Suppressor macrophage treated with lipopolysaccharide for 1 hour (primary cell): ENCODE measurements around the gene OR9A4.
"Not testable (repeated sequence)": the region's sequence is repeated elsewhere in the genome, so short reads cannot be mapped to it uniquely, and the experiment has no call there.

ENCODE experiments used
- DNase-seq, 3 donors: peaks; one replicate each; pipeline ENCODE4 v3.0.0-alpha.2; 2020 to 2022

The OR9A4 gene, protein sequence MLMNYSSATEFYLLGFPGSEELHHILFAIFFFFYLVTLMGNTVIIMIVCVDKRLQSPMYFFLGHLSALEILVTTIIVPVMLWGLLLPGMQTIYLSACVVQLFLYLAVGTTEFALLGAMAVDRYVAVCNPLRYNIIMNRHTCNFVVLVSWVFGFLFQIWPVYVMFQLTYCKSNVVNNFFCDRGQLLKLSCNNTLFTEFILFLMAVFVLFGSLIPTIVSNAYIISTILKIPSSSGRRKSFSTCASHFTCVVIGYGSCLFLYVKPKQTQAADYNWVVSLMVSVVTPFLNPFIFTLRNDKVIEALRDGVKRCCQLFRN

DNA sequence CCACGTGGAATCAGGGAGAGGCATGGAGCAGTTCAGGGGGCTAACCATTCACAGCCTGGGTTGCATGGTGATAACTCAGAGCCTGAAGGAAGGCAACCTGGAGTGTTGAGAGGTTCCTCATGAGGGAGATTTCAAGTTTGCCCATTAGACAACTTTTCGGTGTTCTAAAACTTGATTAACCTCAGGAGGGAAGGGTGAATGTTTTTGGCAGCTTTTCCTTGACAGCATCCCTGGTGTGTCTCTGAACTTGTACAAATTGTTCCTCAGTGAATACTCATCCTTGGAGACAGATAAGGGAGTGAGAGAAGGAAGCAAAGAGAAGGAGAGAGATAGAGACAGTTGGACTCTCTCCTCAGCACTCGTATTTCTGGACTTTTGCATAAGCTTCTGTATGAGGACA, at the start of gene OR9A4:
OR9A4 (plus strand) TSS at position 301 of the 400 bp plus-strand sequence. CDS start 2,477 bp downstream, outside the sequence.
- DNase-seq: no peak

DNA sequence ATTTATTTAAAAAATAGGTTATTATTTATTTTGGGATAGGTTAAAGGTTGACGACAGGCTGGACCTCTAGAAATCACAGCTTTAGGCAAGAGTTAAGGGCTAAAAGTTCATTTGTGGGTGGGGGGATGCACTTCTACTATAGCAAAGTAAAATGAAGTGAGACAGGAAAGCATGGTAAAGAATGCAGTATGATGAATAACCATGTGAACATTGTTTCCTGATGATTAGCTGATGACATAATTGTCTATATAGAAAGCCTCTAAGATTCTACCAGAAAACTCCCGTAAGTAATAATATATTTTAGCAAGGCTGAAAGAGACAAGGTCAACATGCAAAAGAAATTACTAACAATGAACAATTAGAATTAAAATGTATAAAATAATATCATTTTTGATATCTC, 49.2 kb upstream of the OR9A4 start:
- peak in 2 of 3 donors; percentile 26 to 43 for DNase-seq

DNA sequence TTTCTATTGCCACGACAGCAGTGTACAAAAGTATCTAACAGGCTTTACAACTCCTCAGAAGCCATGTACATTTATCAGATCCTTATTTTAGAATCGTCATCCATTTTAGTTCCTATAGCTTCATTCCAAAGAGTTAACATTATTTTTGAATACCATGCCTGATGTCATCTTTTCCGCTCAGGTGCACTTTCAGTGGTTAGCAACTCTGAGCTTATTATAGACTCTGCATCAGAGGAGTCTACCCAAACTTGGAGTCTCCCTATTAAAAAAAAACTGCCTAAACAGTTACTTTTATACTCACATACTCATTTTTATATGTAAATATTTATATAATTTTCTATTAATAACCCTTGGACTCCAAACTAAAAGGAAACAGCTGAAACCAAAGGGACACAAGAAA, 43.3 kb upstream of the OR9A4 start:
- DNase-seq: no peak

DNA sequence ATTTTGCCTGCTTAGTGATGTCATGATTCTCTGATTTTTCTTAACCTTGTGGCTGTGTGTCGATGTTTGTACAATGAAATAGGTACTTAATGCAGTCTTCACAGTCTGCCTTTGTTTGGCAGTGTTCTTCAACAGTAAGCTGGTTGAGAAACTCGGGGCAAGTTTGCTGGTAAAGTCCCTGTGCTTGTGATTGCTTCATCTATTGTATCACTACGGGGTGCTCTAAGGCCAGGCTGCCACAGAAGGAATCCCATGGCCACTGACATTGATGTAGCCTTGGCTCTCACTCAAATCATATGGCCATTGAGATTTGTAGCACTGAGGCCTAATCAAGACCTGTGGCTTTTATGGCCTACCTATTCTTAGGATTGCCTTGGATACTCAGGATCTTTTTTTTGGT, 41.4 kb upstream of the OR9A4 start:
- DNase-seq: peak; percentile 75 to 81 (median 76)

DNA sequence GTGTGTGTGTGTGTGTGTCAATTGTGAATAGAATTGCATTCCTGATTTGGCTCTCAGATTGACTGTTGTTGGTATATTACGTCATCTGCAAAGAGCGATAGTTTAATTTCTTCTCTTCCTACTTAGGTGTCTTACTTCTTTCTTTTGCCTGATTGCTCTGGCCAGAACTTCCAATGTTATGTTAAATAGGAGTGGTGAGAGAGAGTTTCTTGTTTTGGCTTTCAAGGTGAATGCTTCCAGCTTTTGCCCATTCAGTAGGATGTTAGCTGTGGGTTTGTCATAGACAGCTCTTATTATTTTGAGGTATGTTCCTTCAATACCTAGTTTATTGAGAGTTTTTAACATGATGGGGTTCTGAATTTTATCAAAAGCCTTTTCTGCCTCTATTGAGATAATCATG, 40.7 kb upstream of the OR9A4 start:
- DNase-seq: no peak

DNA sequence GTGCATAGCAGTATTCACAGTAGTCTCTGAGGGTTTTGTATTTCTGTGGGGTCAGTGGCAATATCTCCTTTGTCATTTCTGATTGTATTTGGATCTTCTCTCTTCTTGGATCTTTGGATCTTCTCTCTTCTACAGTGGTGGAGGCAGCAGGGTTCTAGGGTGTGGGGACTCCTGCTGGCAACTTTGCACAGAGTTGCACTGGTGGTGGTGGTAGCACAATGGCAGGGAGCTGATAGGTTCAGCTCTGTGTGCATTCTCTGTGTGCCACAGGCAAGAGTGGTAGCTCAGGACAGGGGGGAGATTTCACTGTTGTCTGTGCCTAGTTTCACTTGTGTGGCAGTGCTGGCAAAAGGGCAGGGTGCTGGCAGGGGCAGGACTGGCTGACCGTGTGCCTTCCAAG, 39.8 kb upstream of the OR9A4 start:
- no peak for DNase-seq

DNA sequence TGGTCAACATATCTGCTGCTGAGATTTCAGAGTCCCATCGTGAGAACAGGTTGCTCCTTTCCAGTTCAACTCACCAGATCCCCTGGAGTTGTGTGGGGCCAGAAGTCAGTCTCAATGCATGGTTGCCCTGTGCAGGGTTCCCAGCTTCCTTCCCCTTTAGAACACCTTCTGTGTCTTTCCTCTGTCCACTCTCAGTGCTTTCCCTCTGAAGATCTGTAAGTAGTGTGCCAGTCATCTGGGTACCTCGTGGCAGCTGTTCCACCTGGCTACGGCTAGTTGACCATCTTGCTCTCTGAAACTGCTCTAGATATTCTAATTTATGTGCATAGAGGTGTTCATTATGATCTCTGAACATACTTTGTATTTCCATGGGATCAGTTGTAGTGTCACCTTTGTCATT, 38.8 kb upstream of the OR9A4 start:
- DNase-seq: no peak

DNA sequence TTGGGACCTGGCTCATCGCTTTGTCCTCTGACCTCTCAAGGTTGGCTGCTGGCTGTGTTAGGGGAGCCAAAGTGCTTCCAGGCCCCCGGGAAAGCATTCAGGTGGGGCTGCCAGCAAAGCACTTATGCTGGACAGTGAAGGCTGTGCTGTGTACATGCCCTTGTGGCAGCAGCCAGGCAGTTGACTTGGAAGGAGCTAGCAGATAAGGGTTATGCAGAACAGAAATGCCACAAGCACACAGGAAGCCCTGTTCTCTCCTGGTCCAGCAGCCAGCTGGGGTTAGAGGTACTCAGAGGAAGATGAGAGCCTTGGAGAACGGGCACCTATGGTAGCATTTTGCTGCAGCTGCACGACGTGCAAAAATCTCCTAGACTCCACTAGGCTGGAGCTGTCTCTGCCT, 35.2 kb upstream of the OR9A4 start:
- DNase-seq: no peak

DNA sequence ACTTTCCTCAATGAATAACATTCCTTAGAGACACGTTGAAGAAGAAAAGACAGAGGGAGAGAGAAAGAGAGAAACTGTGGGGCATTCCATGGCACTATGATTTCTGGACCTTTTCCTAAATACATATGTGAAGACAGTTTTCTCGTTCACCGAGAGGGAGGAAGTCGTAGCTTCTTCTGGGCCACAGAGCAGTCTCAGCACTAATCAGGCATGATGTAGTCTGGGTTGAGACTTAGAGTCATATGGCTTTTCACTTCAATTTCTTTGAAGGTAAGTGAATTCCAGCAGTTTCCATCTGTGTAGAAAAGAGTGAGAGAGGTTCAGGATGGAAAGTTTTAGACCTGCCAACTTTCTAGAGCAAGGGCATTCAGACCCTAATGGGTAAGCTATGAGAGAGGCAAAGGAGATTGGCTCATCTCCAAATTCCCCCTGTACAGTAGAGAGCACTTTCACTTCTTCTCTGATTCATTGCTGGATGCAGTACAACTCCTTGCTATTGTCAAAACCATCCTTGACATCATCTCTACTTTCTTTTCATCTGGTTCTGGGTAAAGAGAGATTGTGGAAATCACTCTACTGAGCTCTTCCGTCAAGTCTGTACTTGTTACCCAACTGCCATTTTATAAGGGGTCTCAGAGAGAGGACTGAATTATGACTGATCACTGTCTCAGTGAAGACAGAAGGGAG, 31.5 kb upstream of the OR9A4 start:
- peak; percentile 77 to 88 (median 87) for DNase-seq

DNA sequence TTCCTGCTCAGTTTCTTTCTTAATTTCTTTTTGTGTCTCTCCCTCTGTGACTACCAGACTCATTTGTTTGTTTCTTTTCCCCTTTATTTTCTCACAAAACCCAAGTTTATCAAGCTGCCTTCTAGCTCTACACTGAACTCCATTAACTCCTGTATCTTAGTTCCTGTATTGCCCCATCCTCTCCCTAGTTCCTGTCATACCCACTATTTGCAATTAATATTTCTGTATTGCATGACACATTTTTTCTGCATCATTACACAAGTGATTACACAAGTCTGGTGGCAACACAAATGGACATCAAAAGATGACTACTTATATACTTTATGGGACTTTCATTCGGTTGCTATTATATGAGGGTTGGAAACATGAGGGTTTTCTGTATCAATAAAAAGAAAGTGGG, 26.9 kb upstream of the OR9A4 start:
- peak; percentile 69 to 93 (median 91) for DNase-seq

DNA sequence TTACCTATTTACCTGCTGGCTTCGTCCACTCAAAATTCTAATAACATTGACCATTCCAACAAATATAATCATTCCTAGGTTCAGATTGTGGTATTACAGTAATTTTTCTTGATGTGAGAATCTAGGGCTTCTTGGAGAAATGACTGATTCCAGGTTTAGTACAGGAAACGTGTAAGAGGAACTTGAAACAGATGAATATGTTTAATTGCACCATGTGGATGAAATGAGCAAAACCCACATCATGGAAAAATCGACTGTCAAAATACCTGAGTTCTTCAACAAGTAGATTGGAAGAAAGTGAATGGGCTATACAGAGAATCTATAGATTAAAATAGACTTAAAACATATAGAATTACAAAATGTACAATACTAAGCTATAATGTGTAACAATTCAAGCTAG, 24.9 kb upstream of the OR9A4 start:
- peak in 2 of 3 donors; percentile 32 to 35 for DNase-seq

DNA sequence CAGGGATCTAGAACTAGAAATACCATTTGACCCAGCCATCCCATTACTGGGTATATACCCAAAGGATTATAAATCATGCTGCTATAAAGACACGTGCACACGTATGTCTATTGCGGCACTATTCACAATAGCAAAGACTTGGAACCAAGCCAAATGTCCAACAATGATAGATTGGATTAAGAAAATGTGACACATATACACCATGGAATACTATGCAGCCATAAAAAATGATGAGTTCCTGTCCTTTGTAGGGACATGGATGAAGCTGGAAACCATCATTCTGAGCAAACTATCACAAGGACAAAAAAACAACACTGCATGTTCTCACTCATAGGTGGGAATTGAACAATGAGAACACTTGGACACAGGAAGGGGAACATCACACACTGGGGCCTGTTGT, 16.8 kb upstream of the OR9A4 start:
- DNase-seq: not testable (repeated sequence)

DNA sequence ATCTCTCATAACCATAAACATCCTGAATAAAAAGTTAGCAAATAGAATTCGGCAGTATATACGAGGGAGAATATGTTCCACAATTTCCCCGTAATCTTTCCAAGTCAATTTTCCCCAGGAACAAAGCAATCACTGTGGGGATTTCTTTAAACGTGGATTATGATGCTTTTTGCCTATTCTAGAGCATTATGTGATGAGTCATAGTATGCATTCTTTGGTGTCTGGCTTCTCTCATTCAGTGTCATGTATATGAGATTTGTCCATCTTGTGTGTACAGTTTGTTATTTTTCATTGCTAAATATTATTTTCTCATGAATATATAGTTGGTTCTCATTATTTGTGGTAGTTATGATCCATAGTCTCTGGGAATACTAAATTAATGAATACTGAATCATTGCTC, 9.9 kb upstream of the OR9A4 start:
- DNase-seq: peak in 1 of 3 donors; percentile 27

DNA sequence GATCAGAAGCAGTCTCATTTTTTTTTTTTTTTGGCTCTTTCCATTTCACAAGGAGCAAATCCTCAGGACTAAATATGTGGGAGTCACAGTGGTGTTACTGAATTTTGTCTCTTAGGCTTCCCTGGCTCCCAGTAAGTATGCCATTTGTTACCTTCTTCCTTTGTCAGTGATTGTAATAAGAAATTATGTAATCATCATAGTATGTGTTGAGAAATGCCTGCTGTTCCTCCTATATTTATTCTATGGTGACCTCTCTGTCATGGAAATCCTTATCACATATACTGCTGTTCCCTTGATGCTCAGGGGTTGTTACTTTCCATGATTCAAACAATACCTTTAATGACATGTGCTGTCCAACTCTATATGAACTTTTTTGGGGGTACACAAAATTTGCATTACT, 4.8 kb upstream of the OR9A4 start:
- DNase-seq: no peak

DNA sequence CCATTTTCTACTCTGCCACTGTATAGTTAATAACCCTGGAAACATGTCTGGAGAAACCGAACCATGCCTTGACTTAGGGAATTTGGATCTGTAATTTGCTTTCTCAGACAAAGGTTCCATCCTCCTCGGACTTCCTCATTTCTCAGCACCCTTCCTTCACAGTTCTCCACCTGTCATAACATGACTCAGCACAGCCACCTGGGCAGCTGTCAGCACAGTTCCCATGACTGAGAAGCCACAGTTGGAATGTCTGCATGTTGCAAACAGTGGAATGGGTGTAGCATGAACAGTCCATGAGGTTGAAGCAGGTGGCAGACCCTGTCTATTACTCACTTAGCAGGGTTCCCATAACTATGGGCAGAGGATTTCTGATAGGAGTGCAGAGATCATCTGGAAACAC, 634 bp upstream of the OR9A4 start:
- DNase-seq: no peak

DNA sequence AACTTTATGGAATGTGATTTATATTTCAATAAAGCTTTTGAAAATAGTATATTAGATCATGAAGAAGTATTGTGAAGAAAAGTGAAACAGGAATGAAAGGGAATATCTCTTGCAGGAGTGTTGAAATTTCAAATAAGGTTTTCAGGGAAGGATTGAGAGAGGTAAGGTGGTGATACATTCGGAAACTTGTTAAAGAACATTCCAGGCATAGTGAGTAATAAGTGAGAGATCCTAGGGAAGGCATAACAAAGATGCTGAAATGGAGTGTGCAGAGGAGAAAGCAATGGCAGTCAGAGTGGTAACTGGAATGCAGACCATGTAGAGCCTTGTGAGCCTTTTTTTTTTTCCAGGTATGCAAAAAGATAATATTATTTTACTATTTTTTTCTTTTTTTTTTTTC, 4.1 kb downstream of the OR9A4 start:
- no peak for DNase-seq

DNA sequence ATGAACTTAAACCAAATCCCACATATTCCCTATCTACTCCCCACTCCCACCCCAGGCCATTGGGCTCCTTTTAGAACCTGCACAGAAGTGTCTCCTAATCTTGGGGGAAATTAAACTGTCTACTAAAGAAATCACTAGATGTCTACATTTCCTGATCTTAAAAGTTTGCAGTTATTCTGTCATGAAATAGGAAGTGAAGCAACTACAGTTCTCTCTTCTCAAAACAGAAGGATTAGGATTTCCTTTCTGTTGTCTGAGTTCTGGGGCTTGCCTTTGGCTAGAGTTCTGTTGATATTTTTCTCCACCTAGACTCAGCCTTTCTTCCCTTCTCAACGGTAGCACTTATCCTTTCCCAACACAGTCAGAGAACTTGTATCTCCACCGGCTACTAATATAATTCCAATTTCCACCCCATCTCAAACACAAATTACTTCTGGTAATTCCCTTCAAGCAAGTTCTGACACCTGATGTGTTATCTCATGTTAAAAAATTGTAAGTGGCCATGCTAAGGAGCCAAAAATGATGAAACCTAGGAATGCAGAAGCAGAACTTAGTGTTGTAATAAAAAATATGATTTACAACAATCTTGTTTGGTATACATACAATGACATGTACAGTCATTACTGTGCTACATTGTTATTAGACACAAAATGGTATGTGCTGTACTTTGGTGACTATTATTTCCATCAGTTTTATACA, 12.1 kb downstream of the OR9A4 start:
- DNase-seq: peak in 2 of 3 donors; percentile 50 to 55

DNA sequence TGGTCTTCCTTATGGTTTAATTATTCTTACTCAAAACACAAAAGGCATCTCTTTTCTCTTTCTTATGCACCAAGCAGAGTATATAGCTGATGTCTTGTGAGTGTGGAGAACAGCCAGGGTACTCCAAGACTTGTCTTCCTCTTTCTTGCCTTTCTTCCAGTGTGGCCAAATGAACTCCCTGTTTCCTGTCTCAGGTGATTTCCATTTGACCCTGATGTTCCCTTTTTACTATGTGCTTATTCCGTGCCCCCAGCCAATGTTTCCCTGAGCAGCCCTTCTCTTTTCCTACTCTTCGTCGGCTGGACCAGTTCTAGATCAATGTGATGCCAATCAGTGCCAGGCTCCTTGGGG, 12.6 kb downstream of the OR9A4 start:
- no peak for DNase-seq

DNA sequence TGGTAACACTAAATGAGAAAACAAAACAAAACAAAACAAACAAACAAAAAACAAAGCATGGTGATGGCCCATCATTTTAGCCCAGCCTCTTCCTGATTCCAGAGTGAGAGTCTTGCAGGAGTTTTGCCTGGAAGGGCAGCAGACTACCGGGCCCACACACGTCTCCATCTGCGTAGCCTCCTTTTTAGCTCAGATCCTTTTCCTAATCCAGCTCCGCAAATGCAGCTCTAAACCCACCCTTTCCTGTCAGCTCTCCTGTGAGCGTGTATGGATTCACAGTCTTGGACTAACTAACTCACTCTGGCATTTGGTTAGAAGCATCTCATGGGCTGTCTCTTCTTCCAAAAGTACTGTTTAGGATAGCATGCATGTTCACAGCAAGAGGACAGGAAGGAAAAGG, 14.0 kb downstream of the OR9A4 start:
- no peak for DNase-seq

DNA sequence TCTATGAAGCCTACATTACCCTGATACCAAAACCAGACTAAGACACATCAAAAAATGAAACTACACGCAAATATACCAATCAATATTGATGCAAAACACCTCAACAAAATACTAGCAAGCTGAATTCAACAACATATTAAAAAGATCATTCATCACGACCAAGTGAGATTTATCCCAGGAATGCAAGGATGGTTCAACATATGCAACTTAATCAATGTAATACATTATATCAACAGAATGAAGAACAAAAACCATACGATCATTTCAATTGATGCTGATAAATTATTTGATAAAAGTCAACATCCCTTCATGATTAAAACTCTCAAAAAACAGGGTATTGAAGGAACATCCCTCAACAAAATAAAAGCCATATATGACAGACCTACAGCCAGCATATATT, 24.9 kb downstream of the OR9A4 start:
- no peak for DNase-seq

DNA sequence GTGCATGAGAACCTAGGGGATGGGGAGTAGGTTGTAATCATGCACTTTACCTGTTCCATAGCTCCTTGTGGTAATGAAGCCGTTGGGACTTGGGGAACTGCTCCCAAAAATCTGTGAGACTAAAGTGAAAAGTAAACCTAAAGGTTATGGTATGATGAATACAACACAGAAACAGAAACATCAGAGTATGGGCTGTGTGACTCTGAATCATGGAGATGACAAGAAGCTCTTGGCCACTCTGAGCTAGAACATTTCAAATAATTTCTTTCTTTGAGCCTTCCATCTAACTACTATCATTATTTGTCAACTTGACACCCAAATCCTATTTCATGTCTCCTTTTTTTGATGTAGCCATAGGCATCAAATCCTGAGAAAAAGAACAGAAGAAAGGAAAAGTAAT, 27.6 kb downstream of the OR9A4 start:
- peak; percentile 44 to 80 (median 80) for DNase-seq

DNA sequence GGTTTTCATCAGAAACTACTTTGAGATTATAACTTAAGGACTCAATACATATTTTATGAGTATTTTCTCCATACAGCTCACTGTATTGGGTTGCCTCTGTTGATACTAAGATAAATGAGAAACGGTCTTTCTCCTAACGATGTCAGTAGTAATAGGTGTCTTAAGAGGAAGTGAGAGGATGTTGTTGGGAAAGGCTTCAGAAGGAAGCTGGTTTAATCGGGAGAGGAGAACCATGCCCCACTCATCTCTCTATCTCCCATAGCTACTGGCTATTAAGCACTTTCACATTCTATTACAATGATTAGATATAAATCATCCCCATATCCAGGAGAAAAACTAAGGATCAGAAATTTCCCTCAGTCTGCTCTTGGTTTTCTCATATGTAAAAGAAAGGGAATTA, 28.6 kb downstream of the OR9A4 start:
- peak; percentile 58 to 73 (median 65) for DNase-seq

DNA sequence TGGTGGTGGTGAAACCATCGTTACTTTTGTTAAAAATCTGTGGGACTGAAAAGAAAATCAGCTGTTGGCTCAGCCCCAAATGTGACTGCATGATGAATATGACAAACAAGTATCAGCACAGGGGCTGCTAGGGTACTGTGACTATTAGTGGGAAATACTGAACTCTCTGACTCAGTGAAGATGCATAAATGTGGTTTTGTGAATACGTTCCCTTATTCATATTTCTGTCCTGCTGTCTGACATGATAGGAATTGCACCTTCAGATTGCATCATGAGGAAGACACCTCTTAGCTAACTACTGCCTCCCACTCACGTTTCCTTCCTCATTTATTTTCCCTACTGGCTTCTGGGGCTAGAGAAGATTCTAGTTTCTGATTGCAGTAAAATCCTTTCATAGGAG, 29.2 kb downstream of the OR9A4 start:
- peak; percentile 88 to 99 (median 97) for DNase-seq

DNA sequence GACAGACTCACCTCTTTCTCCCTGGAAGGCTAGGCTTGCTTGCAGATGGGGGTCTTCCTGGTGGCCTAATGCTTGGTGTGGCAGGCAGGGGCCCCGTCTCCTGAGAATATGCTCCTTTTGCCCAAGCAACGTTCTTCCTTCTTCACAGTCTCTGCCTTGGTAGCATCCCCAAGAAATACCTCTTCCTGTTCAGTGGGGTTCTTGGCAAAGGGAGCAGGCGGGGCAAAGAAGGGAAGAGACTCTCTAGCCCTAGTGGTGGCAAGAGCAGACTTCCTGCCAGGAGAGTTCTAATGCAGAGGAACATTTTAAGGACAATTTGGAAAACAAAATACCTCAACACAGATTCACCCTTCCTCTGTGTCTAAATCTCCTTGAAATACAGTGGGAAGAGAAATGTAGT, 30.6 kb downstream of the OR9A4 start, which contains the start of gene CLEC5A:
CLEC5A (minus strand) TSS at position 179 of the 400 bp plus-strand sequence. CDS start 682 bp downstream, outside the sequence.
- DNase-seq: peak; percentile 72 to 78 (median 73)
